ENCODE data around the gene CDK6.
"Not testable (repeated sequence)": the region's sequence is repeated elsewhere in the genome, so short reads cannot be mapped to it uniquely, and the experiment has no call there.

The CDK6 gene

GRCh38 chr7:92755680-92756079 lies 80.7 kb downstream of the CDK6 start:
- DNase-seq, result no peak

GRCh38 chr7:92754919-92755581 lies 81.3 kb downstream of the CDK6 start:
- no peak for DNase-seq

- no peak for DNase-seq
Measured at GRCh38 chr7:92753614-92754013, 82.8 kb downstream of the CDK6 start.

GRCh38 chr7:92751902-92752901 lies 84.2 kb downstream of the CDK6 start:
- DNase-seq, result peak; percentile 84

GRCh38 chr7:92750946-92751345 lies 85.4 kb downstream of the CDK6 start:
- no peak for DNase-seq

- DNase-seq, result no peak
Measured at GRCh38 chr7:92750447-92750839, 85.9 kb downstream of the CDK6 start.

GRCh38 chr7:92749832-92750446 lies 86.4 kb downstream of the CDK6 start:
- no peak for DNase-seq

- DNase-seq, result no peak
Measured at GRCh38 chr7:92749327-92749755, 87.0 kb downstream of the CDK6 start.

- DNase-seq, result no peak
Measured at GRCh38 chr7:92748495-92748894, 87.9 kb downstream of the CDK6 start.

GRCh38 chr7:92747041-92747835 lies 89.1 kb downstream of the CDK6 start:
- no peak for DNase-seq

- DNase-seq, result no peak
Measured at GRCh38 chr7:92745241-92745640, 91.1 kb downstream of the CDK6 start.

GRCh38 chr7:92744180-92744579 lies 92.2 kb downstream of the CDK6 start:
- not testable (repeated sequence) for DNase-seq

GRCh38 chr7:92742186-92742585 lies 94.2 kb downstream of the CDK6 start:
- peak; percentile 86 for DNase-seq

GRCh38 chr7:92740700-92741126 lies 95.7 kb downstream of the CDK6 start:
- DNase-seq, result no peak

GRCh38 chr7:92740134-92740533 lies 96.2 kb downstream of the CDK6 start:
- DNase-seq, result no peak

GRCh38 chr7:92739091-92739490 lies 97.3 kb downstream of the CDK6 start:
- no peak for DNase-seq

GRCh38 chr7:92737706-92738105 lies 98.7 kb downstream of the CDK6 start:
- no peak for DNase-seq

GRCh38 chr7:92736870-92737269 lies 99.5 kb downstream of the CDK6 start:
- DNase-seq, result no peak

GRCh38 chr7:92735707-92736106 lies 100.7 kb downstream of the CDK6 start:
- DNase-seq, result no peak

- DNase-seq, result peak; percentile 99
Measured at GRCh38 chr7:92732316-92733036, 103.9 kb downstream of the CDK6 start.

- peak; percentile 99 for DNase-seq
Measured at GRCh38 chr7:92731335-92732063, 104.9 kb downstream of the CDK6 start.
